SK-N-SH (cell line): Measurements from ENCODE around the gene ENTPD7. TPM values are rescaled to one million over a fixed set of nuclear protein-coding genes. Genes with fewer than 3 reads are reported as not detected.

ENCODE experiments used
- CTCF ChIA-PET: fragments of 300-600, 350-600 bp; formaldehyde crosslinking; extraction: SDS; loops from one replicate; lab custom pipeline; 2021; lab: Yijun Ruan, JAX
- POLR2A ChIA-PET: fragments of 350-600 bp; sonication (Branson Sonifier 250); formaldehyde crosslinking; extraction: SDS; loops from one replicate; lab custom pipeline; 2020; ENCODE audit warnings: antibody characterized with exemption, inconsistent platforms; lab: Yijun Ruan, JAX
- DNase-seq: peaks from one replicate; pipeline ENCODE4 v3.0.0; 2012
- H2AFZ ChIP-seq: fragments of 200-600 bp; sonication (generic); 2 replicates; pipeline ENCODE4 v1.8.1; 2016; ENCODE audit warnings: antibody characterized with exemption, mild to moderate bottlenecking, low read depth
- H3F3A ChIP-seq: fragments of 200-600 bp; sonication (generic); replicated peaks from 2 replicates; pipeline ENCODE3; 2016; ENCODE audit warnings: antibody characterized with exemption, mild to moderate bottlenecking; ENCODE audit not compliant: insufficient read depth
- H3K27ac ChIP-seq, 2 experiments: fragments of 200-500 bp in 1 of 2; fragments of 200-600 bp in 1 of 2; sonication (Bioruptor generic) in 1 of 2; sonication (generic), shearing (Covaris generic) in 1 of 2; 2 replicates each; pipeline versions ENCODE4 v1.5.1 to v1.6.1; 2014 to 2016; ENCODE audit warnings: low read depth in 2 of 2, inconsistent platforms in 1 of 2, low read length in 1 of 2, mild to moderate bottlenecking in 1 of 2, mixed read lengths in 1 of 2
- H3K27me3 ChIP-seq: fragments of 200-600 bp; sonication (generic), shearing (Covaris generic); 2 replicates; pipeline ENCODE4 v1.6.1; 2016; ENCODE audit warnings: mixed run types; ENCODE audit not compliant: insufficient read depth
- H3K36me3 ChIP-seq, 2 experiments: fragments of 200-500 bp in 1 of 2; fragments of 200-600 bp in 1 of 2; sonication (Bioruptor generic) in 1 of 2; sonication (generic) in 1 of 2; replicated peaks in 1 of 2; 2 replicates each; pipeline versions ENCODE3 to v1.5.1; 2014 to 2016; ENCODE audit warnings: low read length in 1 of 2, mild to moderate bottlenecking in 1 of 2; ENCODE audit not compliant: insufficient read depth in 2 of 2, control insufficient read depth in 1 of 2
- H3K4me1 ChIP-seq, 2 experiments: fragments of 200-500 bp in 1 of 2; fragments of 200-600 bp in 1 of 2; sonication (Bioruptor generic) in 1 of 2; sonication (generic), shearing (Covaris generic) in 1 of 2; 2 replicates each; pipeline versions ENCODE4 v1.5.1 to v1.6.1; 2014 to 2016; ENCODE audit warnings: low read depth in 1 of 2, low read length in 1 of 2, mixed run types in 1 of 2; ENCODE audit not compliant: insufficient read depth in 2 of 2, control insufficient read depth in 1 of 2
- H3K4me2 ChIP-seq: fragments of 200-600 bp; sonication (generic), shearing (Covaris generic); 2 replicates; pipeline ENCODE4 v1.6.1; 2017; ENCODE audit warnings: mixed run types
- H3K4me3 ChIP-seq, 2 experiments: fragments of 200-500 bp in 1 of 2; fragments of 200-600 bp in 1 of 2; sonication (Bioruptor generic) in 1 of 2; sonication (generic), shearing (Covaris generic) in 1 of 2; 2 replicates each; pipeline versions ENCODE4 v1.5.1 to v1.8.1; 2014 to 2016; ENCODE audit warnings: low read depth in 2 of 2, inconsistent platforms in 1 of 2, low read length in 1 of 2, mild to moderate bottlenecking in 1 of 2, mixed read lengths in 1 of 2, moderate library complexity in 1 of 2
- H3K79me2 ChIP-seq: fragments of 200-600 bp; sonication (generic); 2 replicates; pipeline ENCODE4 v1.8.1; 2017; ENCODE audit warnings: mild to moderate bottlenecking; ENCODE audit not compliant: insufficient read depth
- H3K9ac ChIP-seq: fragments of 200-600 bp; sonication (generic); 2 replicates; pipeline ENCODE4 v1.6.1; 2017; ENCODE audit warnings: mixed run types
- H3K9me2 ChIP-seq: fragments of 200-600 bp; sonication (generic); 2 replicates; pipeline ENCODE4 v1.6.1; 2017; ENCODE audit warnings: mixed run types
- H3K9me3 ChIP-seq: fragments of 200-600 bp; sonication (generic); 2 replicates; pipeline ENCODE4 v1.6.1; 2017; ENCODE audit warnings: mixed run types, mild to moderate bottlenecking, moderate library complexity
- H4K20me1 ChIP-seq: fragments of 200-600 bp; sonication (generic); 2 replicates; pipeline ENCODE4 v1.6.1; 2017; ENCODE audit warnings: mild to moderate bottlenecking, mixed run types; ENCODE audit not compliant: insufficient read depth
- CHD2 ChIP-seq: fragments of 150-350 bp; IDR thresholded peaks from 2 replicates; pipeline ENCODE4 v1.6.1; 2018; ENCODE audit warnings: low read length; ENCODE audit not compliant: partially characterized antibody
- ELF1 ChIP-seq: IDR thresholded peaks from 2 replicates; pipeline ENCODE4 v1.4.0; 2012
- GABPA ChIP-seq: IDR thresholded peaks from 2 replicates; pipeline ENCODE4 v1.4.0; 2012; ENCODE audit warnings: low read depth, mild to moderate bottlenecking
- MAX ChIP-seq: IDR thresholded peaks from 2 replicates; pipeline ENCODE4 v1.4.0; 2012; ENCODE audit warnings: low read depth
- MEF2A ChIP-seq: IDR thresholded peaks from 2 replicates; pipeline ENCODE4 v1.4.0; 2012; ENCODE audit warnings: low read depth, borderline replicate concordance
- MXI1 ChIP-seq: IDR thresholded peaks from 2 replicates; pipeline ENCODE4 v1.6.1; 2012; ENCODE audit warnings: mild to moderate bottlenecking, low read depth, low read length, improper control_type of control experiment
- NRF1 ChIP-seq: IDR thresholded peaks from 2 replicates; pipeline ENCODE4 v1.6.1; 2012; ENCODE audit warnings: low read depth, mild to moderate bottlenecking, low read length
- POLR2AphosphoS5 ChIP-seq: IDR thresholded peaks from 2 replicates; pipeline ENCODE4 v1.6.1; 2012; ENCODE audit warnings: low read depth, low read length
- RFX5 ChIP-seq: IDR thresholded peaks from 2 replicates; pipeline ENCODE4 v1.6.1; 2012; ENCODE audit warnings: mild to moderate bottlenecking, improper control_type of control experiment, low read length
- RXRA ChIP-seq: IDR thresholded peaks from 2 replicates; pipeline ENCODE4 v1.4.0; 2012; ENCODE audit warnings: low read depth, mild to moderate bottlenecking, borderline replicate concordance
- TAF1 ChIP-seq: IDR thresholded peaks from 2 replicates; pipeline ENCODE4 v1.6.1; 2012; ENCODE audit warnings: low read depth, mild to moderate bottlenecking, low read length, moderate library complexity, borderline replicate concordance
- WGBS: methylation state at CpG from one replicate; pipeline ENCODE4 v1.1.6; 2017; ENCODE audit warnings: low lambda C conversion rate; 5-methylcytosine and 5-hydroxymethylcytosine counted together
- polyA plus RNA-seq, 3 experiments: library from polyadenylated mRNA; depleted of rRNA; stranded (reverse); fragments of >200 nt; gene quantifications; 2 replicates each; pipeline ENCODE4 v1.2.3, GENCODE V29; 2012
- TF ChIP-seq, protein P1 (sequence below): fragments of 150-350 bp; IDR thresholded peaks from 2 replicates; pipeline ENCODE4 v1.6.1; 2017; ENCODE audit warnings: antibody characterized with exemption, low read length, low read depth, borderline replicate concordance
- TF ChIP-seq, protein P2 (sequence below): IDR thresholded peaks from 2 replicates; pipeline ENCODE4; 2012
- TF ChIP-seq, protein P3 (sequence below): fragments of 150-350 bp; IDR thresholded peaks from 2 replicates; pipeline ENCODE4 v1.6.1; 2016; ENCODE audit warnings: mild to moderate bottlenecking, low read depth, low read length

The ENTPD7 gene, protein sequence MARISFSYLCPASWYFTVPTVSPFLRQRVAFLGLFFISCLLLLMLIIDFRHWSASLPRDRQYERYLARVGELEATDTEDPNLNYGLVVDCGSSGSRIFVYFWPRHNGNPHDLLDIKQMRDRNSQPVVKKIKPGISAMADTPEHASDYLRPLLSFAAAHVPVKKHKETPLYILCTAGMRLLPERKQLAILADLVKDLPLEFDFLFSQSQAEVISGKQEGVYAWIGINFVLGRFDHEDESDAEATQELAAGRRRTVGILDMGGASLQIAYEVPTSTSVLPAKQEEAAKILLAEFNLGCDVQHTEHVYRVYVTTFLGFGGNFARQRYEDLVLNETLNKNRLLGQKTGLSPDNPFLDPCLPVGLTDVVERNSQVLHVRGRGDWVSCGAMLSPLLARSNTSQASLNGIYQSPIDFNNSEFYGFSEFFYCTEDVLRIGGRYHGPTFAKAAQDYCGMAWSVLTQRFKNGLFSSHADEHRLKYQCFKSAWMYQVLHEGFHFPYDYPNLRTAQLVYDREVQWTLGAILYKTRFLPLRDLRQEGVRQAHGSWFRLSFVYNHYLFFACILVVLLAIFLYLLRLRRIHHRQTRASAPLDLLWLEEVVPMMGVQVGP
- polyA plus RNA-seq (2012; rRNA removed) = 3.9 and 6.2 TPM in 2 replicates
- 4.5 and 5.3 TPM in 2 replicates for polyA plus RNA-seq (2012; cell fraction: cytosol; rRNA removed)
- polyA plus RNA-seq (2012; cell fraction: nucleus; rRNA removed) = 3.5 and 5.6 TPM in 2 replicates

GRCh38 chr10:99659031-99659867 lies at the start of gene ENTPD7:
TSS of gene ENTPD7 (plus strand) at chr10:99659509. CDS start at chr10:99659957, 448 bp downstream.
- Histone ChIP-seq H3F3A (peaks cover 24% of the 10 kb centered on the region), H3K4me1 (peaks cover 0 to 6% of the 10 kb centered on the region in 2 experiments; a peak in 2 of 4 replicates), H3K4me3 (peak within 1 kb of the TSS; percentile 91), H3K9me3 (no peaks in the 10 kb centered on the region), H3K4me2 (peak within 1 kb of the TSS; percentile 94), H4K20me1 (no peaks in the 10 kb centered on the region), H3K27ac (peak within 1 kb of the TSS; percentile 60 to 92; a peak in 3 of 4 replicates), H2AFZ (peak within 1 kb of the TSS; percentile 90), H3K27me3 (no peaks in the 10 kb centered on the region), H3K36me3 (peaks cover 6 to 23% of the 10 kb centered on the region in 2 experiments), H3K9ac (peak within 1 kb of the TSS; percentile 94), H3K9me2 (no peaks in the 10 kb centered on the region), H3K79me2 (peaks cover 44% of the 10 kb centered on the region)
- TF ChIP-seq NRF1 (0 out of 2 replicates have a peak, but pooled peaks have one; percentile 10), CHD2 (peak; percentile 35), POLR2AphosphoS5 (peak; percentile 53; the same call in 1 of the 2 replicates), MAX (peak; percentile 12; the same call in 1 of the 2 replicates), MXI1 (peak; percentile 83), RXRA (no peak), ELF1 (peak; percentile 46; the same call in 1 of the 2 replicates), GABPA (peak; percentile 64; the same call in 1 of the 2 replicates), TAF1 (no peak), RFX5 (peak; percentile 42; the same call in 1 of the 2 replicates), MEF2A (no peak)
- TF ChIP-seq, protein P1, sequence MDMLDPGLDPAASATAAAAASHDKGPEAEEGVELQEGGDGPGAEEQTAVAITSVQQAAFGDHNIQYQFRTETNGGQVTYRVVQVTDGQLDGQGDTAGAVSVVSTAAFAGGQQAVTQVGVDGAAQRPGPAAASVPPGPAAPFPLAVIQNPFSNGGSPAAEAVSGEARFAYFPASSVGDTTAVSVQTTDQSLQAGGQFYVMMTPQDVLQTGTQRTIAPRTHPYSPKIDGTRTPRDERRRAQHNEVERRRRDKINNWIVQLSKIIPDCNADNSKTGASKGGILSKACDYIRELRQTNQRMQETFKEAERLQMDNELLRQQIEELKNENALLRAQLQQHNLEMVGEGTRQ = no peak
- TF ChIP-seq, protein P2, sequence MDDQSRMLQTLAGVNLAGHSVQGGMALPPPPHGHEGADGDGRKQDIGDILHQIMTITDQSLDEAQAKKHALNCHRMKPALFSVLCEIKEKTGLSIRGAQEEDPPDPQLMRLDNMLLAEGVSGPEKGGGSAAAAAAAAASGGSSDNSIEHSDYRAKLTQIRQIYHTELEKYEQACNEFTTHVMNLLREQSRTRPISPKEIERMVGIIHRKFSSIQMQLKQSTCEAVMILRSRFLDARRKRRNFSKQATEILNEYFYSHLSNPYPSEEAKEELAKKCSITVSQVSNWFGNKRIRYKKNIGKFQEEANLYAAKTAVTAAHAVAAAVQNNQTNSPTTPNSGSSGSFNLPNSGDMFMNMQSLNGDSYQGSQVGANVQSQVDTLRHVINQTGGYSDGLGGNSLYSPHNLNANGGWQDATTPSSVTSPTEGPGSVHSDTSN = peak; percentile 98
- TF ChIP-seq, protein P3, sequence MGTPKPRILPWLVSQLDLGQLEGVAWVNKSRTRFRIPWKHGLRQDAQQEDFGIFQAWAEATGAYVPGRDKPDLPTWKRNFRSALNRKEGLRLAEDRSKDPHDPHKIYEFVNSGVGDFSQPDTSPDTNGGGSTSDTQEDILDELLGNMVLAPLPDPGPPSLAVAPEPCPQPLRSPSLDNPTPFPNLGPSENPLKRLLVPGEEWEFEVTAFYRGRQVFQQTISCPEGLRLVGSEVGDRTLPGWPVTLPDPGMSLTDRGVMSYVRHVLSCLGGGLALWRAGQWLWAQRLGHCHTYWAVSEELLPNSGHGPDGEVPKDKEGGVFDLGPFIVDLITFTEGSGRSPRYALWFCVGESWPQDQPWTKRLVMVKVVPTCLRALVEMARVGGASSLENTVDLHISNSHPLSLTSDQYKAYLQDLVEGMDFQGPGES = peak; percentile 29; the same call in 1 of the 2 replicates
- DNase-seq = peak; percentile 98
- WGBS = 1% methylated on average over 30 of the region's 71 CpGs
- CTCF ChIA-PET = interaction anchor here (0.8 to 1.5 kb wide), 8 partner anchors 11 to 1191 kb away, joined by 3 to 7 read pairs (median 4); no protein-coding TSS in a partner anchor
- POLR2A ChIA-PET = interaction anchor here (0.6 to 1.6 kb wide), 7 partner anchors 23 to 412 kb away, joined by 3 to 6 read pairs (median 3); partner anchors contain the start of genes COX15, CUTC and SLC25A28
